SU-DHL-6 (cell line): ENCODE results near the gene MYPOP.
A peak's percentile ranks its signal among the peaks of the same experiment; 100 is the strongest.

ENCODE experiments used
- H2AFZ ChIP-seq: fragments of 200-600 bp; sonication (generic); 2 replicates; pipeline ENCODE4 v1.6.1; 2014; ENCODE audit warnings: low read depth, mild to moderate bottlenecking, moderate library complexity, mixed read lengths, antibody characterized with exemption, low read length; ENCODE audit not compliant: severe bottlenecking
- H3F3A ChIP-seq: fragments of 200-600 bp; shearing (Covaris generic); 2 replicates; pipeline ENCODE4 v1.6.0; 2016; ENCODE audit warnings: antibody characterized with exemption, mild to moderate bottlenecking; ENCODE audit not compliant: insufficient read depth
- H3K27ac ChIP-seq: fragments of 200-600 bp; sonication (generic); 2 replicates; pipeline ENCODE4 v1.5.1; 2016; ENCODE audit warnings: low read depth, mild to moderate bottlenecking, low read length, moderate library complexity, mixed read lengths
- H3K27me3 ChIP-seq: fragments of 200-600 bp; sonication (generic), shearing (Covaris generic); 2 replicates; pipeline ENCODE4 v1.6.0; 2014; ENCODE audit warnings: mild to moderate bottlenecking, low read length
- H3K36me3 ChIP-seq: fragments of 200-600 bp; sonication (generic); 2 replicates; pipeline ENCODE4 v1.6.1; 2014; ENCODE audit warnings: mild to moderate bottlenecking, low read length, mixed read lengths
- H3K4me2 ChIP-seq: fragments of 300-600, 200-600 bp; shearing (Covaris generic), sonication (generic); 2 replicates; pipeline ENCODE4 v1.6.0; 2014; ENCODE audit warnings: low read length, low read depth, mild to moderate bottlenecking; ENCODE audit not compliant: poor library complexity, severe bottlenecking
- H3K4me3 ChIP-seq: fragments of 200-600 bp; sonication (generic); 2 replicates; pipeline ENCODE4 v1.5.1; 2014; ENCODE audit warnings: antibody characterized with exemption, low read length, mild to moderate bottlenecking, mixed read lengths; ENCODE audit not compliant: insufficient read depth, poor library complexity, severe bottlenecking
- H3K79me2 ChIP-seq: fragments of 200-600 bp; sonication (generic); 2 replicates; pipeline ENCODE4 v1.6.1; 2014; ENCODE audit warnings: mild to moderate bottlenecking, low read length, moderate library complexity; ENCODE audit not compliant: insufficient read depth
- H3K9ac ChIP-seq: fragments of 200-600 bp; sonication (generic); 2 replicates; pipeline ENCODE4 v1.7.0; 2014; ENCODE audit warnings: mild to moderate bottlenecking, low read length
- H3K9me2 ChIP-seq: fragments of 200-600 bp; sonication (generic); replicated peaks from 2 replicates; pipeline ENCODE4 v1.6.1; 2014; ENCODE audit warnings: low read length; ENCODE audit not compliant: insufficient read depth
- H3K9me3 ChIP-seq: fragments of 200-600 bp; sonication (generic); 2 replicates; pipeline ENCODE4 v1.6.1; 2014; ENCODE audit warnings: low read length, mixed read lengths; ENCODE audit not compliant: insufficient read depth
- H4K20me1 ChIP-seq: fragments of 200-600 bp; sonication (generic); 2 replicates; pipeline ENCODE4 v1.6.1; 2014; ENCODE audit warnings: low read depth, mild to moderate bottlenecking, antibody characterized with exemption, low read length, moderate library complexity, mixed read lengths
- CTCF ChIP-seq: fragments of 200-600 bp; sonication (generic); IDR thresholded peaks from one replicate; pipeline ENCODE4 v1.5.1; 2017; ENCODE audit warnings: antibody characterized with exemption, mild to moderate bottlenecking, low read length, moderate library complexity; ENCODE audit not compliant: insufficient read depth, poor library complexity, severe bottlenecking
- EZH2phosphoT487 ChIP-seq: fragments of 200-600 bp; sonication (generic), shearing (Covaris generic); conservative IDR thresholded peaks from 2 replicates; pipeline ENCODE4 v1.6.1; 2018; ENCODE audit warnings: mild to moderate bottlenecking, antibody characterized with exemption, low read length, moderate library complexity, mixed read lengths

Gene MYPOP

GRCh38 chr19:45902651-45903625 is 525 bp upstream of the MYPOP start:
- H3K9me3 ChIP-seq: no peaks in the 10 kb centered on the region
- peak overlapping the region; percentile 49; the same call in 1 of the 2 replicates for H3K27ac ChIP-seq
- peak overlapping the region; percentile 77 for H3K4me3 ChIP-seq
- no peaks in the 10 kb centered on the region for H3F3A ChIP-seq
- peak overlapping the region; percentile 80 for H3K4me2 ChIP-seq
- no peaks in the 10 kb centered on the region for H3K36me3 ChIP-seq
- H3K9ac ChIP-seq: peak overlapping the region; percentile 82
- no peaks in the 10 kb centered on the region for H4K20me1 ChIP-seq
- TF ChIP-seq CTCF (no peak), EZH2phosphoT487 (no peak)
- no peaks in the 10 kb centered on the region for H3K27me3 ChIP-seq
- no peaks in the 10 kb centered on the region for H3K9me2 ChIP-seq
- peak overlapping the region; percentile 36 for H2AFZ ChIP-seq
- peaks cover 17% of the 10 kb centered on the region; the same call in 1 of the 2 replicates for H3K79me2 ChIP-seq

GRCh38 chr19:45901432-45901911 is 941 bp downstream of the MYPOP start:
- no peaks in the 10 kb centered on the region for H3K36me3 ChIP-seq
- no peaks in the 10 kb centered on the region for H3K9me2 ChIP-seq
- no peak overlapping the region for H3K27ac ChIP-seq
- TF ChIP-seq CTCF: no peak
- no peak for TF ChIP-seq EZH2phosphoT487
- H3K9ac ChIP-seq: peak overlapping the region; percentile 82
- H3K79me2 ChIP-seq: peaks cover 17% of the 10 kb centered on the region; the same call in 1 of the 2 replicates
- H2AFZ ChIP-seq: no peak overlapping the region
- H3K4me3 ChIP-seq: peak overlapping the region; percentile 77
- no peaks in the 10 kb centered on the region for H3K9me3 ChIP-seq
- H3K27me3 ChIP-seq: no peaks in the 10 kb centered on the region
- no peaks in the 10 kb centered on the region for H3F3A ChIP-seq
- H3K4me2 ChIP-seq: peak overlapping the region; percentile 80
- H4K20me1 ChIP-seq: no peaks in the 10 kb centered on the region

GRCh38 chr19:45900738-45901431 is 1.5 kb downstream of the MYPOP start:
- no peaks in the 10 kb centered on the region for H4K20me1 ChIP-seq
- no peak overlapping the region for H2AFZ ChIP-seq
- H3K27me3 ChIP-seq: no peaks in the 10 kb centered on the region
- H3K79me2 ChIP-seq: peaks cover 17% of the 10 kb centered on the region; the same call in 1 of the 2 replicates
- no peak for TF ChIP-seq CTCF
- no peak for TF ChIP-seq EZH2phosphoT487
- no peaks in the 10 kb centered on the region for H3F3A ChIP-seq
- peak overlapping the region; percentile 82; the same call in 1 of the 2 replicates for H3K9ac ChIP-seq
- H3K4me2 ChIP-seq: peak overlapping the region; percentile 80
- H3K4me3 ChIP-seq: peak overlapping the region; percentile 77
- no peaks in the 10 kb centered on the region for H3K9me2 ChIP-seq
- no peak overlapping the region for H3K27ac ChIP-seq
- H3K36me3 ChIP-seq: no peaks in the 10 kb centered on the region
- H3K9me3 ChIP-seq: no peaks in the 10 kb centered on the region
